OCI-M2 (cell line): ENCODE results near the gene NPPC.
"Not testable (repeated sequence)": the region's sequence is repeated elsewhere in the genome, so short reads cannot be mapped to it uniquely, and the experiment has no call there.

ENCODE experiments used
- DNase-seq: peaks from one replicate; lab custom pipeline; 2025; ENCODE audit not compliant: unreplicated experiment; lab: John Stamatoyannopoulos, UW

Gene NPPC, protein sequence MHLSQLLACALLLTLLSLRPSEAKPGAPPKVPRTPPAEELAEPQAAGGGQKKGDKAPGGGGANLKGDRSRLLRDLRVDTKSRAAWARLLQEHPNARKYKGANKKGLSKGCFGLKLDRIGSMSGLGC

DNA sequence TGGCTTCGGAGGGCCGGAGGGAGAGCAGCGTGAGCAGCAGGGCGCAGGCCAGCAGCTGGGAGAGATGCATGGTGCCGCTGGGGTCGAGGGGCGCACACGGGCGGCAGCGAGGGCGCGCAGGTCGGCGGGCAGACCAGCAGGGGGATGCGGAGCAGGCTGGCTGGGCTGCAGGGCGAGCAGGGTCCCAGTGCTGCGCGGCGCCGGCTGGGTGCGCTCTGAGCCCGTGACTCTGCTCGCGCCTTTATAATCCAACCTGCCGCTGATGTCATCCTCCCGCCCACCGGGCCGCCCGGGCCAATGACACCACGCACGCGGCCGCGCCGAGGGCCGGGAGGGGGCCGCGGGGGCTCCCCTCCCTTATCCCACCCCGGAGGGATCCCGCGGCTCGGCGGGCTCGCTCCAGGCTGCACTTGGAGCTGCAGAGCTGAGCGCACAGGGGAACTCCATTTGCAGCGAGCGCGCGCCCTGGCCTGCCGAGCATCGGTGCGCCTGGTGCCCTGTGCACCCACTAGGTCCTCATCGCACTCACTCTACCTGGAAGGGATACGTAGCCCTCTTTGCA, at the start of gene NPPC:
TSS of gene NPPC (minus strand) at position 217 of the 562 bp plus-strand sequence. CDS start at position 70, 147 bp downstream.
- no peak for DNase-seq

DNA sequence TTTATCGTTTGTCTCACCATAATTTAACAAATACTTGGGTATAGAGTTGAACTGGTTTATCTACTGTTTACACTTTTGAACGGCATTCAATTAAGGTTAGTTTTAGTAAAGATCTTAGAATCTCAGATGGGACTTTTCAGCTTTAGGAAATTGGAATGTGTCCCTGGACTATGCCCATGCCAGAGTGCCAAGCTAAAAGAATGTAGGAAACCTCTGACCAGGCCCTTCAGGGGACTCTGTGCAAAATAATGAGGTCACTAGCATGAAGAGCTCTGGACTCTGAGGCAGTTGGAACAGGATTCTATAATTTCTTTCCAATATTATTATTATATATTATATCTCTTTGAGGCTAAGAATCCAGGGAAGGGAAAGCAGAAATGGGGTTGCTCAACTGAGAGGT, 48.8 kb upstream of the NPPC start:
- no peak for DNase-seq

- DNase-seq = no peak
These were observed 44.3 kb upstream of the NPPC start for GRCh38 chr2:231970461-231970860.

DNA sequence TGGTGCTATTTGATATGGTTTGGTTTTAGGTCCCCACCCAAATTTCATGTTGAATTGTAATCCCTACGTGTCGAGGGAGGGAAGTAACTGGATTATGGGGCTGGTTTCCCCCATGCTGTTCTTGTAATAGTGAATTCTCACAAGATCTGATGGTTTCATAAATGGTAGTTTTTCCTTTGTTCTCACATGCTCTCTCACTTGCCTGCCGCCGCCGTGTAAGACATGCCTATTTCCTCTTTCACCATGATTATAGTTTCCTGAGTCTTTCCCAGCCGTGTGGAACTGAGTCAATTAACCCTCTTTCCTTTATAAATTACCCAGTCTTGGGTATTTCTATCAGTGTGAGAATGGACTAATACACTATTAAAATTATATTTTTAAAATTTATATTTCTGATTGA, 42.6 kb upstream of the NPPC start:
- no peak for DNase-seq

DNA sequence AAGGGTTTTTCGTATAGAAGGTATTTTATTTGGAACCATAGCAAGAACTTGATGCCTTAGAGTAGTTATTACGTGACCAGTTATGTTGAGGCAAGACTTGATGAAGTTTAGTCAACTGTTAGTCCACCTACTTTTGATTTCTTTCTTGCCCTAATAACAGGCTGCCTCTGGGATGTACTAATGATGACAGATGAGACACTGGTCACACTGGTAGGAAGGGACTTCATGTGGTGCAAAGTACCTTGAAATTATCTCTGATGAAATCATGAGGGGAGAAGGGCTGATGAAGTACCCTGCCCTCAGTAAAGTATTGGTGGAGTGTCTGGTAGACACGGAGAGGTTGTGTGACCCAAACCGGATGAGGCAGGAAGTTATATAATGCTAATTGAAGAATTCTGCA, 40.7 kb upstream of the NPPC start:
- DNase-seq = no peak

DNA sequence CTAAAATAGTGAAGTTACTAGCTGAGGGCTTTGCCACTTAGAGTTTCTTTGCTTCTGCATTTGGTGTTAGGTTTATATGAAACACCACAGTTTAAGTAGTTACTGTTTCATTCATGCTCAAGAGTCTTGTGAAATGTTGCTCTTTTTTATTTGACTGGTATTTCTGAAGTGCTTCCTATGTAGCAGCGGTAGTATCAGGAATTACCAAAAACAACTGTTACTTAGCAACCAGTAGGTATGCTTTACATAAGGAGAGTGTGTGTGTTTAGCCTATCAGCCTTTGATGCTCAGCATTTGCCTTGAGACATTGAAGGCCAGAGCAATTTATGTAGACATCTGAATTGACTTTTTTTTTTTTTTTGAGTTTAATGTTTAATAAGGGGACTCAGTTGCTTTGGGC, 38.9 kb upstream of the NPPC start:
- DNase-seq = no peak

- peak; percentile 39 for DNase-seq
These were observed 35.4 kb upstream of the NPPC start, which contains the start of gene DIS3L2 for GRCh38 chr2:231961349-231962166. DIS3L2 (plus strand) TSS chr2:231961713; CDS start chr2:232014928, 53,215 bp downstream.

DNA sequence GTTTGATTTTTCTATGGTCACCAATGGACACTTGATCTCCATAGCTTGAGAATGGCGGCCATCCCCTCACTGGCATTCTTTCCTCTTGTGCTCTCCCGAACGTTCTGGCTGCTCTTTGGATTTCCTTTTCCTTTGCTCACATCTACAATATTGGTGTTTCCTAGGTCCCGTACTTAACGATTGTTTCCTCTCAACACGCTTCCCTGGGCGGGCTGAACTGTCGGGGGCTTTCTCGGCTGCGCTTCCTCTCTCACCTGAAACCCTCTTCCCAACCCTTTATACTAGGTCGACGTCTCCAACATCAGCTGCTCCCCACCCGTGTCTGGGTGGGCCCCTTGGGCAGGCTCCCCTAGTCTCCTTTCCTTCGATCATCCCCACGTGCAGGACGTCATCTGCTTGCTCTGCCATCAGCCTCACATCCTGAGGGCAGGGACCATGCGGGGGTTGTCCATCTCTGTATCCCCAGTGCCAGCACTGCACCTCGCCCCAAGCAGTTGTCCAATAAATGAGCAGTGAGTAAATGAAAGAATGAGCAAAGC, 34.7 kb upstream of the NPPC start:
- DNase-seq = no peak

- no peak for DNase-seq
These were observed 31.9 kb upstream of the NPPC start for GRCh38 chr2:231957913-231958763.

DNA sequence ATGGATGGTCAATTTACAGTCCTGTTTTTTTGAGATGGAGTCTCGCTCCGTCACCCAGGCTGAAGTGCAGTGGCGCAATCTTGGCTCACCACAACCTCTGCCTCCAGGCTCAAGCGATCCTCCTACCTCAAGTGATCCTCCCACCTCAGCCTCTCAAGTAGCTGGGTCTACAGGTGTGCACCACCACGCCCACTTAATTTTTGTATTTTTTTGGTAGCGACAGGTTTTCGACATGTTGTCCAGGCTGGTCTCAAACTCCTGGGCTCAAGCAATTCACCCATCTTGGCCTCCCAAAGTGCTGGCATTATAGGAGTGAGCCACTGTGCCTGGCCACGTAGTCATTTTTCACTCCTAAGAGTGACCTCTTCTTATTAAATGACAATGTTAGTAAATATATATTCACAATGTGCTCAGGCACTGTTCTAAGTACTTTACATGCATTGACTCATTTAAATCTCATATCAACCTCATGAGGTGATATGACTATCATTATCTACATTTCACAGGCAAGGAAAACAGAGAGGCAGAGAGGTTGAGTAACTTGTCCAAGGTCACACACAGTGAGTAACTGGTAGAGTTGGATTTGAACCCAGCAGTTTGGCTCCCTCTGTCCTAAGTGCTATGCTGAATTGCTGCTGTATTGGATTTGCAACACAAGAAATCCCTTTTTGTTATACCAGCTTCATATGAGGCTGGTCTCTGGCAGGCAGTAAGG, 29.7 kb upstream of the NPPC start:
- DNase-seq = no peak

DNA sequence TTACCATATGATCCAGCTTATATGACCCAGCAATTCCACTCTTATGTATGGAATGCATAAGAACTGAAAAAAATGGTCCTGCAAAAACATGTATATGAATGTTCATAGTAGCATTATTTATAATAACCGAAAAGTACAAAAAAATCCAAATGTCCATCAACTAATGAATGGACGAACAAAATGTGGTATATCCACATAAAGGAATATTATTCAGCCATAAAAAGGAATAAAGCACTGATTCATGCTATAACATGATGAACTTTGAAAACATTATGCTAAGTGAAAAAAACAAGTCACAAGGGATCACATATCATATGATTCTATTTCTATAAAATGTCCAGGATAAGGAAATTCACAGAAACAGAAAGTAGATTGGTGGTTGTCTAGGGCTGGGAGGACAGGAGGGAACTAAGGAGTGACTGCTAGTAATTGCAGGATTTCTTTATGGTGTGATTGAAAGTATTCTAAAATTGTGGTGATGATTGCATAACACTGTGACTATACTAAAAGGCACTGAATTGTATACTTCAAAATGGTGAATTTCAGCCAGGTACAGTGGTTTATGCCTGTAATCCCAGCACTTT, 25.3 kb upstream of the NPPC start:
- DNase-seq = no peak

- no peak for DNase-seq
These were observed 21.5 kb upstream of the NPPC start for GRCh38 chr2:231947694-231948093.

GRCh38 chr2:231947112-231947511, 20.9 kb upstream of the NPPC start:
- DNase-seq = not testable (repeated sequence)

DNA sequence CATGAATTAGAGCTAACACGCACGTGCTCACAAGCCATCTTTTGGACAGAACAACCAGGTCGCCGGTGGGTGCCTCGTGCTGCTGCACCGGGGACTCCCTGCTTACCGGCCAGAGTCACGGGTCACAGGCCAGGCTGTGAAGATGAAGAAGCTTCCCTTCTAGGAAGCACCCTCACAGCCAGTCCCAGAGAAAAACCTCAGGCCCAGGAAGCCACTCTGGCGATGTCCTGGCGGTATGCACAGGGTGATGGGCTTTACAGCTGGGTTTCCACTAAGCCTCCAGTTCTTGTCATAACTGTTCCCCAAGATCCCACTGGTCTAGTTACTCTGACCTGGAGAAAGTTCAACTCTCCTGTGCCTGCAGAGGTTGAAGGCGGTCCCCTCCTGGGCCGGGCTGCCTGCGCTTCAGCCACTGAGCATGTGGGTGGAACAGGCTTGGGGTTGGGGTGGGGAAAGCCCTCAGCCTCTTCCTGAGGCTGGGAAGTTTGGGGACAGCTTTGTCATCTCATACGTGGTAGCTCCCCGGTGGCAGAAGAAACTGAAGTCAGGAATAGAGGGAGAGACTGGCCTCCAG, 20.1 kb upstream of the NPPC start:
- DNase-seq = no peak

GRCh38 chr2:231942180-231942579, 16.0 kb upstream of the NPPC start:
- DNase-seq = no peak

DNA sequence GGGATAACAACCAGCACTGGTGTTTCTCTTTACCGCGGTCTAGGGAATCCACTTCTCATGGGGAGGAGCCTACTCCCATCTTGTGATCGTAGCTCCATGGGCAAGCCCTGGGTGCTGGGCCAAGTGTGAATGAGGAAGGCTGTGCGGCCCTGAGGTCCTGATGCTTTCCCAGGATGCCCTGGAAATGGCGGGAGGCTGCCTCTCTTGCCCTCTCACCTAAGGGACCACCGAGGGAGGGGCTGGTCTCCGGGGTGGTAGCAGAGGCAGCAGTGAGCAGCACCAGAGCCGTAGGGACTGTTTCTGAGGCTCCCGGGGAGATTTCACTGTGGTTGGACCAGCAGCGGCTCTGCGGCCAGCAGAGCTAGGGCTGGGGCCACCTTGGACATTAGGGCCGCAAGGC, 15.5 kb upstream of the NPPC start:
- no peak for DNase-seq

DNA sequence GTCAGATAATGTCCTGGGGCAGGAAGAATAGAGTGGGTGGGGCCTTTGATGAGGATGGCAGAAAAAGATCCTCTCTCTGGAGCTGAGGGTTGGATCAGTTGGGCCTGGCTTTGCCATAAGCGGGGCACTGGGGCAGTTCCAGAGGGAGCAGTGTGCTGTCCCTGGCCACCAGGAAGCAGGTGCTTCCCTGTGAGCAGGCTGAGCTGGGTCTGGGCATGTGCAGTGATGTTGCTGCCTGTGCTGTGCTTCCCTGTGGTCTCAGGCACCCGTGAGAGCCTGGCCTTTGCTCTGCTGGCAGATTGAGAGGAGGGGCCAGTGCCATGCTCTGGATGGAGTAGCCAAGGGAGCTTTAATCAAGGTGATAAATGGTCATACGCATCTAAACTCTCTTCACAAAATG, 14.6 kb upstream of the NPPC start:
- no peak for DNase-seq

DNA sequence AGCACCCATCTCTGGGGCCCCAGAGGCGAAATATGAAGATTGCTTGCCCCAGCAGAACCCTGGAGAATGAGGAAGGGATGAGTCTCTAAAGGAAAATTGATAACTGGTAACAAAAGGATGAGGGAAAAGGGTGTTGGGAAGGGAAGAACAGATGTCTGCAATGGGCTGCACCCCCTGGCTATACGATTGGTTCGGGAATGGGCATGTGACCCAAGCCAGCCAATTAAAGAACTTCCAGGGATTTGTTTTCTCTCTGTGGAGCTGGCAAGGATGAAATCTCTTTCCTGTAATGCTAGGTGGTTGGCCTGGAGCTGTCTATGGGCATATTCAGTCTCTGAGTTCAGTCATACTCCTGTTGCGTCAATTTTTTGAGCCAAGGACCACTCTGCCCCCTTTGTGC, 12.8 kb upstream of the NPPC start:
- no peak for DNase-seq

DNA sequence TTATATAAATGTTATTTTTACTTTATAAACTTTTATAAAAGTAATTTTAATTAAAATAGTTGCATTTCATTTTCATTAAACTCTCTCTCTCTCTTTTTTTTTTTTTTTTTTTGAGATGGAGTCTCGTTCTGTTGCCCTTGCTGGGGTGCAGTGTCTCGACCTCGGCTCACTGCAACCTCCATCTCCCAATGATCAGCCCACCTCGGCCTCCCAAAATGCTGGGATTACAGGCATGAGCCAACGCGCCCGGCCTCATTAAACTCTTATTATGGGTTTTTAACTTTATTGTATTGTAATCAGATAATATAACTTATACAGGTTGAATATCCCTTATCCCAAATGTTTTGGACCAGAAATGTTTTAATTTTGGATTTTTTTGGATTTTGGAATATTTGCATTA, 10.9 kb upstream of the NPPC start:
- DNase-seq = no peak

- DNase-seq = no peak
These were observed 10.3 kb upstream of the NPPC start for GRCh38 chr2:231936491-231936890.
